ENCODE data around the gene ADGRD2.

The ADGRD2 gene

DNA sequence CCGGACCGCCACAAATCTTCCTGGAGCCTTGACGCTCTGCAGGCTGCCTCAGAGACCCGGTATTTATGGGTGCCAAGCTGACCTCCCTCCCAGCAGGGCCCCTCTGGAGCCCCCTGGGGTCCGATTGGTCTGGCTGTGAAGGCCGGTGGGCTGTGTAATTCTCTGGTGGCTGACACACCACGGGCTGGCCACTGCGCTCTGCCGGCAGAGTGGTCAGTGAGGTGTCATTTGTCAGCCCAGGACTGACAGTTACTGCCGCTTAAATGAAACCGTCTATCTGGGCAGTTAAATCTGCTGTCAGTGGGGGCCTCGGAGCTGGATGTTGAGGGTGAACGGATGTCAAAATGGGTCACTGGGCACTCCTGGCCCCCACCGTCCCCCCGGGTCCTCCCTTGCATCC, 46.2 kb downstream of the ADGRD2 start:
- no peak for DNase-seq (ENCODE audit: low spot score)

DNA sequence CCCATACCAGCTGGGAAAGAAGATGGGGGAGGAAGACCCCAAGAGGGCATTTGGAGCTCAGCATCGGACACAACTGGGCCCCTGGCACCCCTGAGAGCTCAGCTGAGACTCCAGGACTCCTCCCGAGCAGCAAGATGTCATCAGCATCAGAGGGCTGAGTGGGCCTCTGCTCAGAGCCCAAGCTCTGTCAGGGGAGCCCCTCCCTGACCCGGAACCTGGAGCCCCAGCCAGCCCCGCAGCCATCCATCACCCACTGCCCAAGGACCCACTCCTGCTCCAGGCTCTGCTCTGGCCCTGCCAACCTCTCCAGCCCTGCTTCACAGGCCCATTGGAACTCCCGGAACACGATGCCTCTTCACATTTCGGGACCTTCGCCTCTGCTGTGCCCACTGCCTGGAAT, 47.2 kb downstream of the ADGRD2 start:
- DNase-seq (ENCODE audit: low spot score), result no peak

DNA sequence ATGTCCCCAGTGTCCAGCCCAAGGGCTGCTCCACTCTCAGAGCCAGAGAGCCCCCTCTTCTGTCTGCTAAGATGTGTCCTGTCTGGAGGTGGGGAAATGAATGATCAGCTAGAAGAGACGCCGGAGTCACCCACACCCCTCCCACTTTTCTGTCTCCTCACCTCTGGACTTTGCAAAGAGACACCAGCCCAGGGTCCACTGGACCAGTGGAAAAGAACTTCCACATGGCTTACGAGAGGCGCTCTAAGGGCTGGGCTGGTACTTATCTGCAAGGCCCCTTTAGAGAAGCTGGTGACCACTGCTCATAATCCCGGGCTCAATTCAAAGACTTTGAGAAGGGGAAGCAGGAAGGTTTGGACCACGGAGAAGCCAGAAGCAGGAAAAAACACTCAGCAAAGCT, 47.8 kb downstream of the ADGRD2 start:
- no peak for DNase-seq (ENCODE audit: low spot score)

DNA sequence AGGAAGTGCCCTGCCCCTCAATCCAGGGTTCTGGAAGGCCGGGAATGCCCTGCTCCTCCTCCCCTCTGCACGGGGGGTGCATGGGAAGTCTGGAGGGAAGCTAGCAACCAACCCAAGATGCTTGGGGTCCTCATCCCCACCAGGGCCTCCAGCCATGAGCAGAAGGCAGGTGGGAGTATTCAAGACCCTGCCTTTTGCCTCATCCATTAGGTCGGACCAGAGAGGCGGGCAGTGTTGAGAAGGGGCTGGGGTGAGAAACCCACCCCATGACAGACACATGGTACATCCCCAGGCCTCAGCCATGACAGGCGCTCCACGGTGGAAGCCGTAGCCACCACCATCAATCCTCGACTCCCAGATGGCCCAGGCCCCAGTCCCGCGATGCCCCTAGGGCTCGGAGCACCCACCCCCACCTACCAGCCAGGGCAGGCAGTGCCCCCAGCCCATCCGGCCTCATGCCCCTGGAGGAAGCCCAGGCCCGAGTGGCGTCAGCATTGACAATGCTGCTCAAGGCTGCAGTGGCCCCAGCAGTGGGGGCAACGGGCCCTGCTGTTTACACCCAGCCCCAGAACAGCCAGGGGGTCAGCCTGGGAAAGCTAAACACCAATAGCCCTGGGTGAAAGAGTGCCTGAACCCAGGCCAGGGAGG, 48.4 kb downstream of the ADGRD2 start:
- DNase-seq (ENCODE audit: low spot score), result no peak

DNA sequence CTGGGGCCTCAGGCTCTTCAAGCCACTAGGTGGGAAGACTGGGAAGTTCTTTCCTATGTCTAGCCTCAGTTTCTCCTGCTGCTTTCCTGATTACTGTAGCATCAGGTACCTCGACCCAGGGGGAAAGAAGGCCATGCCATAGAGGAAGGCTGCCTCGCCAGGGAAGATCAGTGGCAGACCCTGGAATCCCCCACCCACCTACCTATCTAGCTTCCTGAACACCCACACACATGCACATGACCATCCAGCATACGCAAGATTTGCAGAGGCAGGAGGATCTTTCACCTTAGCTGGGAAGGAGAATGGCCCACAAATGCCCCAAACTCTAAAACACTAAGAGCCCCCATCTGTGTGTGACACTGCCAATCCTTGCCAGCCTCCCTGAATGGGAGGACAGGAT, 49.0 kb downstream of the ADGRD2 start:
- no peak for DNase-seq (ENCODE audit: low spot score)

DNA sequence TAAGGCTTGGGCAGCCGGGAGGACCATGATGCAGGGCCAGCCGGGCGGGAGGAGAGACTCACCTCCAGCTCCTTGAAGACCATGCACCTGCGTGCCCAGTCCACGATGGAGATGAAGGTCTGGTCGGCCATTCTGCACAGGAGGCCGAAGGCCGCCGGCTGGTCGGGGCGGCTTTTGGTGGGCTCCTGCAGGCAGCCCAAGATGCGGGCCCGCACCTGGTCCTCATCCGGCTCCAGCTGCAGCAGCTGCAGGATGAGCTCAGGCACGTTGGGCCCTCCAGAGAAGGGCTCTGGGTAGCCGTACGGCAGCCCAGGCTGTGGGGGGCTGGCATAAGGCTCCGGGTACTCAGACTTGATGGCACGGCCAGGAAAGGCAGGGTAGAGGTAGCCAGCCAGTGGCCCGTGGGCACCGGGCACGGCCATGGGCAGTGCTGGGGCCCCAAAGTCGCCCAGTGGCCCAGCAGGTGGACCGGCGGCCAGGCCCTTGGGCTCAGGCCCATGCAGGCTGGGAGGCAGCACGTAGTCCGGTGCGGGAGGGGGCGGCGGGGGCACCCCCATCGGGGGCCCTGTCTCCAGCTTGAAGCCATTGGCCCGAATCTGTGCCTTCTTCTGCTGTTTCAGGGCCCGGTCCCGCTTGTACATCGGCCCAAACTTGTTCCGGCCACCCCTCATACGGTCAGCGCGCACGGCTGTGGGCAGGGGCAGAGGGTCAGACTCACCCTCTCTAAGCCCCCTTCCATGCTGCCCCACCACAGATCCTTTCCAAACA, 50.0 kb downstream of the ADGRD2 start:
- no peak for DNase-seq (ENCODE audit: low spot score)

DNA sequence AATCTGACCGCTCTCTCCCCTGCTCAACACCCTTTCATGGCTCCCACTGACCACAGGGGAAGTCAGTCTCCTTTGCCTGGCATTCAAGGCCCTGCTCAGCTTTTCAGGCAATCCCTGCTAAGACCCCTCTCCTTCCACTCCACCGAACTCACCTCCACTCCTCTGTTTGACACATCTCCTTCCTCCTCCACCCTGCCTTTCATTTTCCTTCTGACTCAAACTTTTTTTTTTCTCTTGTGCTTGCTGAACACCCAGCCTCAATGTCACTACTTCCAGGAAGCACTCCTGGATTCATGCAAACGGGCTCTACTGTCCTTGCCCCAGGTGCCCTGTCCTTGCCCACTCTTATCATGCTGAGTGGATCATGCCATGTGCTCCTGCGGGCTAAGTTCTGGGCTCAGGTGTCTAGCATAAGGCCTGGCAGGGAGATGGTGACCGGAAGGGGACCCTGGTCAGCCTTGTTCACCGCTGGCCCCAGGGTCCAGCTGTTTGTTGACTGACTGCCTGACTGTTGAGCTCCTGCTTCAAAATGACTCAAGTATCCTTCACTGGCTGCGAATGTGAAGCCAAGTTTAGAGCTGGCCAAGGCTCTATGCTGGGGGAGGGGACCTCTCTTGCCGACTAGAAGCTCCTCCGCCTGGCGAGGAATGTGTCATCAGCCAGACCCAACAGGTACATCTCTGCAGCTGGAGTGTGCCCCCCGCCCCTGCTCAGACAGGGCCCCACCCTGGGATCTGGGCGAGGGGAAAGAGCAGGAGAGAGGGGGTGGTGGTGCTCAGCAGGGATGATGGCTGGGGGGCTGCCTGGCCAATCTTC, 50.8 kb downstream of the ADGRD2 start:
- no peak for DNase-seq (ENCODE audit: low spot score)

DNA sequence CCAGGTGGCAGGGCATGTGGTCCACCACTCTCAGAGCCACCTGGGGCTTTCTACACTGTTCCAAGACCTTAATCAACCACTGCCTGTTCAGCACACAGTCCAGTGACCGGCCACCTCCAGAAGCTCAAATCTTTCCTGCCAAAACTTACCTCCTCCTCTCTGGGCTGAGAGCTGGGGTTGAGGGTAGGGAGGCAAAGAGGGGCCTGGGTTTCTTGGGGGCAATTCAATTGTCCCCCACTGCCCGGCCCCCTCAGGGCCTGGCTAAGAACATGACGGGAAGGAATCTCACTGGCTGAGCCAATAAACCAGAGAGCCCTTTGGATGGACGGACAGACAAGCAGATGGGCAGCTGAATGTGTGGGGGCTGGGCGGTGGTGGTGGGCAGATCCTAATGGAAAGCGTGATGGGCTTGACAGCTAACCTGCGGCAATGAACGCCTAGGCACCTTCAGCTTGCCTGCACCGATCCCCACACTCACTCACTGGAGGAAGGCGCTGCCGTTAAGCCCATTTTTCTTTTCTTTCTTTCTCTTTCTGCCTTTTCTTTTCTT, 51.6 kb downstream of the ADGRD2 start:
- DNase-seq (ENCODE audit: low spot score), result no peak

DNA sequence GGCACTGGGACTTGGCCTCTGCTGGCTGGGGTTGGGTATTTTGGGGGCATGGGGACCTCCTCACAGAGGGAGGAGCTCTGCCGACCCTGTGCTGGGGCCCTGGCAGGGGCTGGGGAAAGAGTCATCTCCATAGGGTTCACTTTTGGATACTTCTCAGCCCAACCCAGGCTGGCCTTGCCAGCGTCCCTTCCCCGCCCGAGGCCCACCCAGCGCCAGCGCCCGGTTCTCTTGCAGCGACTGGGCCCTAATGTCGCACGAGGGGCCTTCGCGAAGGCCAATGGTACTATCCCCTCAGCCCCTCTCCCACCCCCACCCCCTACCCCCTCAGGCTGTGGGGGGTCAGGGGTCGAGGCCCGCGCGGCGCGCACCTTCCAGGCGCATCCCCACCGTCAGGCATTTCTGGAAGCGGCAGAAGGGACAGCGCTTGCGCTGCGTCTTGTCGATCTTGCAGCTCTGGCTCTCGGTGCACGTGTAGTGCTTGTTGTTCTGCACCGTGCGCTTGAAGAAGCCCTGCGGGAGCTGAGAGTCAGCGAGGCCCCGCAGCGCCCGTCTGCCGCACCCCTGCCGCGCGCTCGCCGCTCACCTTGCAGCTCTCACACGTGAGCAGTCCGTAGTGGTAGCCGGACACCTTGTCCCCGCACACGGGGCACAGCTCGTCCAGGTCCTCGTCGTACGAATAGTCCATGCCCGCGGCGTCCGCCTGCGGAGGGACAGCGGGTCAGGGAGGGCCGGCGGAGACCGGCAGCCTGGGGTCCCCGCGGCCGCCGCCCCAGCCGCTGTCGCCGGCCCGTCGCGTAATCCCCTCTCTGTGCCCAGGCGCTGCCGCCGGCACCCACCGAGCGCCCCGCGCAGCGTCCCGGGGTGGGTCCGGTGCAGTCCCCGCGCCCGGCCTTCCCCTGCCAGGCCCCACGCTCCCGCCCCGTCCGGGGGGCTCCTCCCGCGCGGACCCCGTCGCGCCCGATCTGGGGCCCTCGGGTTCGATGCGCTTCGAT, 52.8 kb downstream of the ADGRD2 start:
- DNase-seq (ENCODE audit: low spot score), result no peak

DNA sequence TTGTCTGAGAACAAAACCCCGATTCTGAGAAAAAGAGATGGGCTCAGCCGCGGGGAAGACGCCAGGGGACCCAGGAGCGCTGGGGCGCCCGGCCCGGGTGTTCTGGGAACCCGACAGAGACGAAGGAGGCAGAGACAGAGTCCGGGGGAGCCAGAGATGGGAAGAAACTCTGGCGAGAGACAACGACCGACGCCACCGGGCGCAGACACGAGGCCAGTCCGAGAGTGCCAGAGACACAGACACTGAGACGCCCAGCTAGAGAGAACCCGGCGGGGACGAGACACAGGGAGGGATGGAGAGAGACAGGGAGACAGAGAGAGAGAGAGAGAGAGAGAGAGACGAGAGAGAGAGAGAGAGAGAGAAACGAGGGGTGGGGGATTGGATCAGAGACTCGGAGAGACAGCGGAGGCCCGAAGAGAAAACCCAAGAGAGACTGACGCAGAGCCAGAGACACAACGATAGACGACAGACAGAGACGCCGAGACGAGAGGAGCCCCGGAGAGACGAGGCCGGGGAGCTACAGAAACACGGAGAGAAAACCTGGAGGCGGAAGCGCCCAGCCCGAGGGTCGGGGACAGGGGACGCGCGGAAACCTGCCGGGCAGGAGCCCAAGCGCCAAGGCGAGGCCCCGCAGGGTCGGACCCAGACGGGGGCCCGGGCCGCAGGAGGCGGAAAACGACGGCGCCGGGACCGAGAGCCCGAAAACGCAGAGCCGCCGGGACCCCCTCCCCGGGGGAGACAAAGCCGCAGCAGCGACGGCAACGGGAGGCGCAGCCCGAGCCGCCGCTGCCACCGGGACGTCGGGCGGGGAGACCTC, 53.7 kb downstream of the ADGRD2 start:
- DNase-seq (ENCODE audit: low spot score), result no peak

DNA sequence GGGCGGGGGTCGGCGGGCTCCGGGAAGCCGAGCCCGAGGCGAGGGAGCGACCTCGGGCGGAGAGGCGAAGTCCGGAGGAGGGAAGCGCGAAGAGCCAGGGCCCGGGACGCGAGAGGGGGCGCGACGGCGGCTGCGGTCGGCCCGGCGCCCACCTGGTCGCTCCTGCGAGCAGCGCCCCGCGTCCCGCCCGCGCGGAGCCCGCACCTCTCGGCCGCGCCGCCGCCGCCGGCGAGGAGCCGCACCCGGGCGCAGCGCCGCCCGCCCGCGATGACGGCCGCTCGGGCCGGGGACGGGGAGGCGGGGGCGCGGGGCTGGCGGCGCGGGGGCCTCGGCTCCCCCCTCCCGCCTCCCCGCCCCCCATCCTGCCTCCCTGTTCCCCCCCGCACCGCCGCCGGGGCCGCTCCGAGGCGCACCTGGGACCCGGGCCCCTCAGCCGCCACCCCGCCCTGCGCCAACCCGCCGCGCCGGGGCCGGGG, 54.3 kb downstream of the ADGRD2 start:
- DNase-seq (ENCODE audit: low spot score), result no peak

DNA sequence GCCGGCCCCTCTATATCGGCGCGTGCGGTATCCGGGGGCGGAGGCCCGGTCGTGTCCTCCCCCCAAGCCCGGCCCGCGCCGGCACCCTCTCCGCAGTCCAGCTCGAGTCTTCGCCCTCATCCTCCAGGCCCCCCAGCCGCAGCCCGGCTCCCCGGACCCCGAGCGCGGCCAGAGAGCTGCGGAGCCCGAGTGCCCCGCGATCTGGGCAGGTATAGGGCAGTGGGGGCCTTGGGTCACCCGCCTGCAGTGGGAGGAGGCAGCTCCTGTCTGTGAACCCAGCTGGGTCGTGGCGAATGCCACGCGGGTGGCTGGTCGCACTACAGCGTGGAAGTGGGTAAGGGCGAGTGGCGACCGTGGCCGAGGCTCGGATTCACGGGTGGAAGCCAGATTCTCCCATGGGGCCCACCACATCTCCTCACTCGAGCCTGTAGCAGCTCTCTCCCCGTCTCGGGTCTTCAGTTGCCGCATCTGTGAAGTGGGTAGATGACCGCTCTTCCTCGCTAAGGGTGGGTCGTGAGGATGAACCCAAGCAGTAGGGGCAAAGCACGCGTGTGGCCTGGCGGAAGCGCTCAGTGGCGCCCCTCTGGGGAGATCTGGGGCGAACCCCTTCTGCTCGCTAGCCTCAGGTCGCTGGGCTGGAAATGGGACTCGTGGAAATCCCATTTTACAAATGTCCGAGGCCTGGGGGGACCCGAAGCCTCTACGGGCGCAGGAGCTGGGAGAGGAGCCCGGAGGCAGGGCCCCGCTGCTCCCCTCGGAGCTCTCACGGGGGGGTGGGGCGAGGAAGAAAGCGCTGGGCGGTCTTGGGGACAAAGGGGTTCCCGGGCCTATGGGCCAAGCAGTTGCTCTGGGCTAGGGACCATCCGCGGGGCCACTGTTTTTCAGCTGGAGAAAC, 55.0 kb downstream of the ADGRD2 start:
- no peak for DNase-seq (ENCODE audit: low spot score)

DNA sequence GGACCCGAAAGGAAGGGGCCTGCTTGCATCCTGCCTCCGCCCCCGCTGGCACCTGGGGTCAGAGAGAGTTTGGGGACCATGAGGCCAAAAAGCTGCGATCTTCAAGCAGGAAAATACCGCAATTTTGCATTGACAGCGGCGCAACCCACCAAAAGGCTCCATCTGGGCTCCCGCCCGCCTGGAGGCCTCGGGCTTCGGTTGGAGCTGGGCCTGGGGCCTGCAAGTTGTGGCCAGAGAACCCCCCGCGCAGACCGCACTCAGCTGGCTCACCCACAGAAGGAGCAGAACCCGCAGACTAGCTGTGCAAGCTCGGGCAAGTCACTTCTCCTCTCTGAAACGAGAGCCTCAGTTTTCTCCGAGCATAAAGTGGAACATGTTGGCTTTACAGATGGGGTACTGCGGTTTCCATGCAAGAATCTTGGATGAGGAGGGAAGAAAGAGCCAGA, 55.7 kb downstream of the ADGRD2 start:
- no peak for DNase-seq (ENCODE audit: low spot score)

DNA sequence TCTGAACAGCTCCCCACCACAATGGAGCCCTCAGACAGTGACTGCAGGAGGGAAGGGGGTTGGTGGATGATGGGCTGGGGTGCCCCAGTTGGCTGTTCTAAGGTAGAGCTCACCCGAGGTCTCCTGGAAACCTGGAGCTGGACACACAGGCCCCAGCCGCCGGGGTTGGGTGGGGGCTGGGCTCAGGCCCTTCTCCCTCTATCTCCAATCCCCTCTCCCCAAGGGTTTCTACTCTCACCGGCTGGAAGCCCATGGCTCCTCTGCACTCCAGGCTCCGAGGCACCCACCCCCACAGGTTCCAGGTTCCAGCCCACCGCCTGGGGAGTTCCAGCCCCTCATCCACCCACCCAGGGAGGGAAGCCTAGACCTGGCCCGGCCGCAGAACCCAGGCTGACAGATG, 56.2 kb downstream of the ADGRD2 start:
- DNase-seq (ENCODE audit: low spot score), result no peak

DNA sequence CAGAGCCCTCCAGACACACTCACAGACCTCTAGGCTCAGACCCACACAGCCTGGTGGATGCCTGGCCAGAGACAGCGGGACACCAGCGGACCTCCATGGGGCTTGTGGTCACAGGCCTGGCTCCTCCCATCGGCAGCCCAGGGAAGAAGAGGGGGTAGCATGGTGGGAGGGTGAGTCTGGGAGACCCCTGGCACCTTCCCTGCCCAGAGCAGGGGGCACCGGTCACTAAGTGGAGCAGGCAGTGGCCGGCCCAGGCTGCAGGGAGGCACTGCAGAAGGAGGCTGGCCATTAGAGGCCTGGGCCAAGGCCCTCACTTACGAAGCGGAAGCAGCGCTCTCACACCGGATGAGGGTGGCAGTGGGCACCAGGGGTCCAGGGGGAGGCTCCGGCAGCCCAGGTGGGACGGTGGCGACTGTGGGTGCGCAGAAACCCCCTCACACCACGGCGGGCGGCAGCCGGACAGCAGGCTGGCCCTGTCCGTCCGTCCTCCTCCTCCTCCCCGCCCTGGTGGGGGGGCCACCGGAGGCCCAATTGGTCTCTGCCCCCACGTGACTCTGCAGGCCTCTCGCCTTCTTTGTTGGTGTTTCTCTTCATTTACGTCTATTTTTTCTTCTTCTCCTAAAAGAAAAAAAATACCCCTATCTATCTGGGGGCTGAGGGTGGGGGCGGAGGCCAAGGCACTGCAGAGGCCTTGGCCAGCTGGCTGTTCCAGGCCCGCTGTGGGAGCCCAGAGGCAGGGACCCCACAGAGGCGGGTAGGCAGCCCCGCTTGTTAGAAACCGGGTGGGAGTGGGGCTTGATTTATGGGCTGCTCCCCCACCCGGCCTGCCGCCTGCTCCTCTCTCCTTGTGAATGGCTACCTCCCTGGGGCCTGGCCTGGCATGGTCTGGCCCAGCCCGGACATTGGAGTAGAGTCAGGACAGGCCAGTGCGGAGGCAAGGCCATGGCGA, 57.0 kb downstream of the ADGRD2 start, which contains the start of gene NR5A1:
Gene NR5A1, minus strand, starts transcription at position 469 of the 949 bp plus-strand sequence. CDS start 4,004 bp downstream, outside the sequence.
- DNase-seq (ENCODE audit: low spot score), result no peak

DNA sequence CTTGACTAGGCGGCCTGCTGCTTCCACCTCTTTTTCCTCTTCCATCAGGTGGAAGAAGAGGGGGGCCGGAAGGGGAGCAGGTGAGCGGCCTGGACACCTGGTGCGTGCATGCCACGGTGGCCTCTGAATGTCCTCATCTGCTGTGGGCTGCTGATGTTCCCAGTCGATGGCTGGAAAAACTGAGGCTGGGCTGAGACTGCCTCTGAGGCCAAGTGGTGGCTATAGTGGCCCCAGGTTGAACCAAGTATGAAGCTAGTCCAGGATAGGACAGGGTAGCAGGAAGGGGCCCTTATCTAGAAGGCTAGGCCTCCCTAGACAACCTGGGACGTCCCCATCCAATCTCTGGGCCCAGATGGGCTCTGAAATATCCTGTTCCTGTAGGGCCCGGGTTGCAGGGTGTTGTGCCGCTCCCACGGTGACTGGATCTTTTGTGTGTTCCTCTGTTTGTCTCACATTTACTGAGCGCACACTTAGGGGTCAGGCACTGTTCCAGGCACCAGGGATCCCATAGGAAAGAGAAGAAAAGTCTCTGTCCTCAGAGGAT, 57.7 kb downstream of the ADGRD2 start:
- DNase-seq (ENCODE audit: low spot score), result no peak

DNA sequence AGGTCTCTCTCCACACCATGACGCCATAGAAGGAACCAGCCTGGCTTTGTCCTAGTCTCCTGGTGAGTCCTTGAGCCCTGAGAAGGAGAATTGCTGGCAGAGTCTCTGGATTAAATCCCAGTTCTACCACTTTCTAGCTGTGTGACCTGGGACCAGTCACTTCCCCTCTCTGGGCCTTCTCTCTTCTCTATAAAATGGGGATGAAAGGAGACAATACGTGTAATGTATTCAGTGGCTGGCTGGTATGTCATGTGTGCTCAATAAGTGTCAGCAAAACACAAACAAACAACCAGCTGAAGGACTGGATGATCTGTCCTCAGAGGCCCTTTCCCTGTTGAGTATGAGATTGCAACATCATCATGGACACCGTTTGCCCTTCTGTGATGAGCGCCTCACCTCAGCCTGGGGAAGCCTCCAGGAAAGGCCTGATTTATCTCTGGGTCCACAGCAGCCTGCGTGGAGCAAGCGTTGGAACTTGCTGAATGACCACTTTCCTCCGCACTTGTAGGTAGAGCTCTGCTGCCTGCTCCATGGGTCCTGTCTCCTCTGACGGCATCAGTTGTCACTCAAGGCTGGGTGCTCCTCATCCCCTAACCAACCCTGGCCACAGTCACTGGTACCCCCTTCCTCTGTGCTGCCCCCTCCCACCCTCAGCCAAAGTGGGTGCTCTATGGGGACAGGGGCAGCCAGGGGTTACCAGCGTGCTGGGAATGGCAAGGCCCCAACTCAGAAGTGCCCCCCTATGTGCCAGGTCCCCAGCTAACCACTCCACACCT, 60.6 kb downstream of the ADGRD2 start:
- DNase-seq (ENCODE audit: low spot score), result no peak
